Ovary (tissue), 9 donors: Measurements from ENCODE around the gene ATP2B2. TPM values are rescaled to one million over a fixed set of nuclear protein-coding genes. Genes with fewer than 3 reads are reported as not detected.

Experiments used
- DNase-seq, 5 donors: peaks; one replicate each; pipeline ENCODE4 v3.0.0-alpha.2; 2019 to 2020
- H3K27ac ChIP-seq, 2 donors: fragments of 200-600 bp; one replicate each; pipeline versions ENCODE4 v1.5.1 to v1.8.0; 2019 to 2022
- H3K27me3 ChIP-seq: fragments of 200-600 bp; one replicate; pipeline ENCODE4 v1.8.0; 2022
- H3K36me3 ChIP-seq: fragments of 200-600 bp; sonication (generic); one replicate; pipeline ENCODE4 v1.5.1; 2019
- H3K4me1 ChIP-seq: one replicate; pipeline ENCODE4 v1.8.1; 2013; ENCODE audit warnings: mild to moderate bottlenecking, moderate library complexity; ENCODE audit not compliant: insufficient read depth
- H3K4me3 ChIP-seq: fragments of 200-600 bp; sonication (generic); one replicate; pipeline ENCODE4 v1.5.1; 2017
- H3K9me3 ChIP-seq, 2 donors: fragments of 200-600 bp in 1 of 2; sonication (generic) in 1 of 2; one replicate each; pipeline versions ENCODE4 v1.5.1 to v1.8.1; 2013 to 2019; ENCODE audit warnings: mild to moderate bottlenecking in 1 of 2, moderate library complexity in 1 of 2
- CTCF ChIP-seq, 3 donors: fragments of 450-650 bp in 2 of 3; fragments of 200-600 bp in 1 of 3; IDR thresholded peaks; one replicate each; pipeline versions ENCODE4 v1.5.1 to v1.8.0; 2016 to 2022; ENCODE audit warnings: antibody characterized with exemption in 3 of 3, mild to moderate bottlenecking in 1 of 3
- EP300 ChIP-seq: sonication (generic); formaldehyde crosslinking; IDR thresholded peaks from one replicate; pipeline ENCODE4 v1.6.1; 2017; ENCODE audit warnings: antibody characterized with exemption
- POLR2A ChIP-seq: fragments of 450-650 bp; IDR thresholded peaks from one replicate; pipeline ENCODE4 v1.6.1; 2017; ENCODE audit warnings: antibody characterized with exemption, mild to moderate bottlenecking, moderate library complexity
- WGBS, 3 donors: extraction: QIAGEN DNeasy Blood & Tissue Kit in 1 of 3; methylation state at CpG; one replicate each; pipeline versions ENCODE4 v1.1.5 to v1.1.7; 2013 to 2017; 5-methylcytosine and 5-hydroxymethylcytosine counted together
- intact Hi-C, 4 donors: fragments of 100-400 bp; cut with DNase I; formaldehyde crosslinking; loops; one replicate each; pipeline versions ENCODE4 v1.11.0 to v1.15.1; 2022 to 2023
- polyA plus RNA-seq, 2 donors: library from polyadenylated mRNA; stranded (reverse); fragments of 200-250 nt in 1 of 2; fragments of 350-450 nt in 1 of 2; fragmentation: Illumina TruSeq in 1 of 2; extraction: RNeasy Lipid Tissue Mini Kit (QIAGEN cat#74804) in 1 of 2; gene quantifications; one replicate each; pipeline ENCODE4 v1.2.3, GENCODE V29; 2013 to 2014
- total RNA-seq, 7 donors: library from RNA; depleted of rRNA in 2 of 7; stranded (reverse); fragments of >200 nt in 2 of 7; fragmentation: NEBNext Ultra II Directional in 3 of 7; extraction: Animal tissue kit (Norgen Biotek cat#: 25700) in 3 of 7; gene quantifications; one replicate each; pipeline versions ENCODE4 v1.1.0 to v1.2.4, GENCODE V29; 2016 to 2023
- donor health status: DM: no; HTN: no; CAD: no; lungs with moderate emphysema.
- donor health status: DM: no; HTN: no; CAD: no.
- donor health status: Bipolar disorder and iron deficiency.
- donor health status: DM: yes; HTN: yes; CAD: no.
- donor health status: DM: no; HTN: no; CAD: no.
- donor health status: DM: yes; HTN: yes; CAD: no.

Gene ATP2B2
- total and polyA plus RNA-seq, 9 donors, result 0.05 to 11.6 (median 0.52) TPM; not detected in 2

GRCh38 chr3:10524799-10525301 is 19.5 kb upstream of the ATP2B2 start:
- TF ChIP-seq CTCF (IDR thresholded peaks at IDR 0.05), result no peak
- no peak for TF ChIP-seq POLR2A
- no peak for TF ChIP-seq EP300
- DNase-seq, result peak in 1 of 5 donors; percentile 6
- 40 to 66% (median 53%) methylated on average over 3 of the region's 3 CpGs for WGBS, 3 donors
- no peaks in the 10 kb centered on the region for H3K9me3 ChIP-seq
- H3K27me3 ChIP-seq, result no peaks in the 10 kb centered on the region
- intact Hi-C loops, result no loop called here
- no peak overlapping the region for H3K4me3 ChIP-seq
- no peaks in the 10 kb centered on the region for H3K4me1 ChIP-seq
- no peaks in the 10 kb centered on the region for H3K36me3 ChIP-seq
- no peak overlapping the region for H3K27ac ChIP-seq

- Histone ChIP-seq H3K4me1 (no peaks in the 10 kb centered on the region), H3K36me3 (no peaks in the 10 kb centered on the region), H3K27me3 (no peaks in the 10 kb centered on the region), H3K27ac (no peak overlapping the region), H3K4me3 (no peak overlapping the region), H3K9me3 (no peaks in the 10 kb centered on the region)
- WGBS, 3 donors, result 65 to 75% (median 69%) methylated on average over 7 of the region's 7 CpGs
- TF ChIP-seq EP300 (no peak), CTCF (IDR thresholded peaks at IDR 0.05) (no peak), POLR2A (no peak)
- intact Hi-C loops, result no loop called here
- no peak for DNase-seq
These were observed 18.9 kb upstream of the ATP2B2 start for GRCh38 chr3:10524270-10524669.

DNA sequence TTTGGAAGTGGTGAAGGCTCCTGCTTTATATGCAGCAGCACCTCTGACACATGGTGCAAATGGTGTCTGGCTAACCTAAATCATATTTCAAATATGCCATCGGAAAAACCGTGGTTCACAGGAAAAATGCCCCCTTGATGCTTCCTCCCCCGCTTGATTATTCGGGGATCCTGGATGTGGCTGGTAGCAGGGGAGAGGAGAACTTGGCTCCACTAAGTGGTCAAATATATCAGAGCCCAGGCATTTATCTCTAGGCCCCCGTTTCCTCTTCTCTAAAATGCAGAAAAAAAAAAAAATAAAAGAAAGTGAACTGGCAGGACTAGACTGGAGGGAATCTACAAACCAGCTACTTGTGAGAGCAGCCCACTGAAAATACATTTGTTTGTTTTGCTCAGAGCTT is 18.2 kb upstream of the ATP2B2 start:
- no peak for DNase-seq
- H3K4me1 ChIP-seq, result no peaks in the 10 kb centered on the region
- no peak overlapping the region for H3K4me3 ChIP-seq
- no peak overlapping the region for H3K27ac ChIP-seq
- H3K27me3 ChIP-seq, result no peaks in the 10 kb centered on the region
- 10 to 20% (median 13%) methylated on average over 5 of the region's 5 CpGs for WGBS, 3 donors
- no peaks in the 10 kb centered on the region for H3K9me3 ChIP-seq
- TF ChIP-seq EP300 (no peak), CTCF (IDR thresholded peaks at IDR 0.05) (no peak), POLR2A (no peak)
- no peaks in the 10 kb centered on the region for H3K36me3 ChIP-seq
- intact Hi-C loops, result no loop called here

- no peak for TF ChIP-seq CTCF (IDR thresholded peaks at IDR 0.05)
- TF ChIP-seq EP300, result no peak
- no peak for TF ChIP-seq POLR2A
- intact Hi-C loops, result no loop called here
These were observed 17.4 kb upstream of the ATP2B2 start for GRCh38 chr3:10522646-10523303.

More at GRCh38 chr3:10522646-10523303, 17.4 kb upstream of the ATP2B2 start:
- Histone ChIP-seq H3K9me3 (no peaks in the 10 kb centered on the region), H3K27ac (no peak overlapping the region), H3K4me1 (no peaks in the 10 kb centered on the region), H3K27me3 (no peaks in the 10 kb centered on the region), H3K36me3 (no peaks in the 10 kb centered on the region), H3K4me3 (no peak overlapping the region)
- 64 to 76% (median 65%) methylated on average over 3 of the region's 3 CpGs for WGBS, 3 donors
- DNase-seq, result peak in 1 of 5 donors; percentile 10
